Naive thymus-derived CD8-positive, alpha-beta T cell (primary cell): ENCODE measurements around the gene PPM1H. TPM values are rescaled to one million over a fixed set of nuclear protein-coding genes. Genes with fewer than 3 reads are reported as not detected.

Experiments
- ATAC-seq, 2 donors: fragments of 150-1000 bp; cut with Tn5 transposase in 1 of 2; sonication (Bioruptor Pico), chemical (Tn5 transposase) in 1 of 2; 1 replicate in 1 of 2; 2 replicates in 1 of 2; pipeline ENCODE4 v1.10.0; 2021; ENCODE audit warnings: mild to moderate bottlenecking in 2 of 2, moderate library complexity in 2 of 2
- POLR2A ChIA-PET: fragments of 350-600 bp; sonication (Branson Sonifier 250); formaldehyde crosslinking; loops from one replicate; lab custom pipeline; 2021; ENCODE audit warnings: antibody characterized with exemption; lab: Charles Lee
- DNase-seq, 10 donors: peaks; one replicate each; pipeline versions ENCODE4 v3.0.0 to v3.0.0-alpha.2; 2020 to 2022
- H3K27ac Mint-ChIP-seq, 10 donors: one replicate each; pipeline ENCODE4 v1.8.0; 2020 to 2022; ENCODE audit warnings: mild to moderate bottlenecking in 10 of 10, mixed read lengths in 10 of 10, moderate library complexity in 4 of 10, inconsistent platforms in 1 of 10
- H3K27me3 Mint-ChIP-seq, 5 donors: one replicate each; pipeline ENCODE4 v1.8.0; 2021 to 2022; ENCODE audit warnings: mixed read lengths in 5 of 5
- H3K36me3 Mint-ChIP-seq, 3 donors: one replicate each; pipeline ENCODE4 v1.8.0; 2020 to 2022; ENCODE audit warnings: mixed read lengths in 3 of 3, mild to moderate bottlenecking in 2 of 3, inconsistent platforms in 1 of 3
- H3K4me1 Mint-ChIP-seq, 4 donors: one replicate each; pipeline ENCODE4 v1.8.0; 2021 to 2022; ENCODE audit warnings: mixed read lengths in 4 of 4
- H3K4me3 Mint-ChIP-seq, 10 donors: one replicate each; pipeline ENCODE4 v1.8.0; 2020 to 2022; ENCODE audit warnings: mild to moderate bottlenecking in 10 of 10, mixed read lengths in 10 of 10, moderate library complexity in 6 of 10, inconsistent platforms in 1 of 10
- H3K9me3 Mint-ChIP-seq, 9 donors: one replicate each; pipeline ENCODE4 v1.8.0; 2020 to 2022; ENCODE audit warnings: mixed read lengths in 9 of 9, mild to moderate bottlenecking in 3 of 9, inconsistent platforms in 1 of 9, moderate library complexity in 1 of 9
- polyA plus RNA-seq, 3 donors: library from polyadenylated mRNA; unstranded; fragments of 300-500 nt; fragmentation: Illumina TruSeq; gene quantifications; one replicate each; pipeline ENCODE4 v1.2.3, GENCODE V29; 2021
- total RNA-seq, 8 experiments: library from RNA in 2 of 8; stranded (reverse) in 2 of 8; gene quantifications; one replicate each; pipeline ENCODE4 v1.2.3 and lab custom pipeline; 2021 to 2026

Gene PPM1H
- total and polyA plus RNA-seq, 5 experiments from 2014 or later: not detected

DNA sequence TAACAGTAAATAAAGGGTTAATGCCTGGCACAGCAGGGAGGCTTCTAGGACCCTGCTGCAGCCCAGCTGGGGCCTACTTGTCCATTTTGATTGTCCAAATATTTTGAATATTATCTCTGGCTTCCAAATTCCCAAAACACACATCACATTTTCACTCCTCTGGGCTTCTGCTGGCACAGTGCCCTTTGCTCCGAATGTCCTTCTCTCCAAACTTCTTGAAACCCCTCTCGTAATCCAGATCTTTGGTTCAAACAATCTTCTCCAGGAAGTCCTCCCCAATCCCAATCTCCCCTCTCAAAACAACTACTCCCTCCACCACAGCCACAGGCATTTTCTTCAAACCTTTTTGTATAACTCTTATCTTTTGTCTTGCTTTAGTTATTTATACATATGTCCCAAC is 225.6 kb downstream of the PPM1H start:
- no peak overlapping the region for H3K27ac Mint-ChIP-seq
- no peak overlapping the region for H3K4me3 Mint-ChIP-seq
- POLR2A ChIA-PET: no interaction called here
- no peak for DNase-seq
- H3K4me1 Mint-ChIP-seq: no peaks in the 10 kb centered on the region
- peaks cover 0 to 4% (median 0%) of the 10 kb centered on the region in 5 donors for H3K27me3 Mint-ChIP-seq
- no peaks in the 10 kb centered on the region for H3K36me3 Mint-ChIP-seq
- ATAC-seq: no peak
- no peaks in the 10 kb centered on the region for H3K9me3 Mint-ChIP-seq

DNA sequence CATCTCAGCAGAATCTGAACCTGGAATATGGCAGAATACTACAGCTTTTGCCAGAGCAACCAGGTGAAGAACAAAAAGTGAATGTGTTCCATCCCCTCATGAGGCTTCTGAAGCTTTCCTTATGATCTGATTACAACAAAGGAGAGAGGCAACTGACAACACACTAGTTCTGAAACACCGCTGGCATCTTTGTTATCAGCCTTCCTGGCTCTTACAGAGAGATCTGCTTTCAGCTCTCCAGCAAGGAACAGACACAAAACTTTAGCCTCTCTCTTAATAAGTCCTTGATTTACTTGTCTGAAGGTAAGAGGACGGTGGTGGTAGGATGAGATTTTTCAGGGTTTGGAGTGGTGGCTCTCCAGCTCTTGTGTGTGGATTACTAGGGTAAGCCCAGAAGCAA is 227.0 kb downstream of the PPM1H start:
- no peaks in the 10 kb centered on the region for H3K4me1 Mint-ChIP-seq
- POLR2A ChIA-PET: no interaction called here
- no peaks in the 10 kb centered on the region for H3K9me3 Mint-ChIP-seq
- no peak for ATAC-seq
- no peaks in the 10 kb centered on the region for H3K36me3 Mint-ChIP-seq
- peaks cover 0 to 4% (median 0%) of the 10 kb centered on the region in 5 donors for H3K27me3 Mint-ChIP-seq
- no peak overlapping the region for H3K27ac Mint-ChIP-seq
- H3K4me3 Mint-ChIP-seq: no peak overlapping the region
- DNase-seq: no peak

- no peaks in the 10 kb centered on the region for H3K36me3 Mint-ChIP-seq
- no peaks in the 10 kb centered on the region for H3K9me3 Mint-ChIP-seq
- H3K27me3 Mint-ChIP-seq: peaks cover 0 to 4% (median 0%) of the 10 kb centered on the region in 5 donors
- no peaks in the 10 kb centered on the region for H3K4me1 Mint-ChIP-seq
- ATAC-seq (no peak), DNase-seq (no peak)
- POLR2A ChIA-PET: no interaction called here
- H3K4me3 Mint-ChIP-seq: no peak overlapping the region
- H3K27ac Mint-ChIP-seq: no peak overlapping the region
Observed at GRCh38 chr12:62705846-62706245, 229.1 kb downstream of the PPM1H start.

- Mint-ChIP-seq H3K27me3 (no peaks in the 10 kb centered on the region), H3K9me3 (no peaks in the 10 kb centered on the region), H3K27ac (no peak overlapping the region), H3K36me3 (no peaks in the 10 kb centered on the region), H3K4me1 (no peaks in the 10 kb centered on the region), H3K4me3 (no peak overlapping the region)
- DNase-seq (no peak), ATAC-seq (no peak)
- POLR2A ChIA-PET: no interaction called here
Observed at GRCh38 chr12:62703011-62703380, 232.0 kb downstream of the PPM1H start.

GRCh38 chr12:62701492-62701891 is 233.5 kb downstream of the PPM1H start:
- H3K4me3 Mint-ChIP-seq: no peak overlapping the region
- no peak overlapping the region for H3K27ac Mint-ChIP-seq
- H3K4me1 Mint-ChIP-seq: no peaks in the 10 kb centered on the region
- H3K36me3 Mint-ChIP-seq: no peaks in the 10 kb centered on the region
- no peaks in the 10 kb centered on the region for H3K27me3 Mint-ChIP-seq
- H3K9me3 Mint-ChIP-seq: no peaks in the 10 kb centered on the region
- ATAC-seq (no peak), DNase-seq (no peak)
- POLR2A ChIA-PET: no interaction called here

GRCh38 chr12:62700091-62700880 is 234.7 kb downstream of the PPM1H start:
- H3K27ac Mint-ChIP-seq: no peak overlapping the region
- POLR2A ChIA-PET: no interaction called here
- no peaks in the 10 kb centered on the region for H3K36me3 Mint-ChIP-seq
- no peaks in the 10 kb centered on the region for H3K9me3 Mint-ChIP-seq
- H3K4me1 Mint-ChIP-seq: no peaks in the 10 kb centered on the region
- no peaks in the 10 kb centered on the region for H3K27me3 Mint-ChIP-seq
- H3K4me3 Mint-ChIP-seq: no peak overlapping the region
- ATAC-seq: no peak
- no peak for DNase-seq

- ATAC-seq: no peak
- POLR2A ChIA-PET: no interaction called here
Observed at GRCh38 chr12:62698701-62699101, 236.2 kb downstream of the PPM1H start.

DNA sequence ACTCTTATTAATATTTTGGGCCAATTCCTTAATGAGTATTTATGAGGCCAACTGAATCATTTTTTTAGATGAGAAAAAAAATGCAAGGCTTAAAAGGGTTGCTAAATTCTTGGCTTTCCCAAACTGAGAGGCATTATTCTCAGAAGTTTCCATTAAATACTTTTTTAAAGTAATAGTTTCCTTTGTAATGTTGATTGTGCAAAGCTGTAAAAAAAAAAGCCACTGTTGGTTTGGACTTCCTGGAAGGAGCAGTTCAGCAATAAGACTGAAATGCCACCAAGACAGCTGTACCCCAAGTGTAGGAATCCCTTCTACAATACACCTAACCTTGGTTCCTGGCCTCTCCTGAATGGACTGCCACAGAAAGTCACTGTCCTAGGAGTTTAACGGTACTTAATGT is 237.1 kb downstream of the PPM1H start:
- DNase-seq: no peak
- Mint-ChIP-seq H3K4me1 (no peaks in the 10 kb centered on the region), H3K36me3 (no peaks in the 10 kb centered on the region), H3K9me3 (no peaks in the 10 kb centered on the region), H3K27me3 (no peaks in the 10 kb centered on the region), H3K4me3 (no peak overlapping the region), H3K27ac (no peak overlapping the region)
- ATAC-seq: no peak
- POLR2A ChIA-PET: no interaction called here

More at GRCh38 chr12:62698701-62699101, 236.2 kb downstream of the PPM1H start:
- Mint-ChIP-seq H3K36me3 (no peaks in the 10 kb centered on the region), H3K9me3 (no peaks in the 10 kb centered on the region), H3K27me3 (no peaks in the 10 kb centered on the region), H3K4me1 (no peaks in the 10 kb centered on the region), H3K4me3 (no peak overlapping the region), H3K27ac (peak overlapping the region in 1 of 10 donors; percentile 35)
- DNase-seq: no peak

GRCh38 chr12:62695696-62696095 is 239.3 kb downstream of the PPM1H start:
- POLR2A ChIA-PET: no interaction called here
- Mint-ChIP-seq H3K4me1 (no peaks in the 10 kb centered on the region), H3K36me3 (no peaks in the 10 kb centered on the region), H3K9me3 (no peaks in the 10 kb centered on the region), H3K27me3 (no peaks in the 10 kb centered on the region), H3K27ac (no peak overlapping the region), H3K4me3 (no peak overlapping the region)
- DNase-seq (no peak), ATAC-seq (no peak)

DNA sequence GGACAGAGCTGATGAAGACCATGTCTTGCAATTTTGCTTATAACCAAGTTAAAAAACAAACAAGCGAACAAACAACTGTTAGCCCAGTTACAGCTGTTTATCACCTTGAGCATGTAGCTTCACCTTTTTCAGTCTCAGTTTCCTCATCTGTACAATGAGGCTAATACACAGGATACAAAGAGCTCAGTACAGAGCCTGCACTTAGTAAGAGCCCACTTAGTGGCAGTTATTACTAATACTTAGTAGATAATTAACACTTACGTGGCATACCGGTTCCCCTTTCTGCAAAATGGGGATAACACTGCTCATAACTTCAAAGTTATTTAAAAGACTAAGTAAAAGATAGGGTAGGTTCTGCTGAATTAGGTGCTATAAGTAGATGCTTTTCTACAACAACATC is 240.3 kb downstream of the PPM1H start:
- POLR2A ChIA-PET: no interaction called here
- no peaks in the 10 kb centered on the region for H3K36me3 Mint-ChIP-seq
- no peaks in the 10 kb centered on the region for H3K27me3 Mint-ChIP-seq
- DNase-seq: no peak
- H3K27ac Mint-ChIP-seq: no peak overlapping the region
- no peaks in the 10 kb centered on the region for H3K9me3 Mint-ChIP-seq
- H3K4me3 Mint-ChIP-seq: no peak overlapping the region
- no peak for ATAC-seq
- H3K4me1 Mint-ChIP-seq: no peaks in the 10 kb centered on the region

GRCh38 chr12:62694116-62694515 is 240.8 kb downstream of the PPM1H start:
- no peak overlapping the region for H3K4me3 Mint-ChIP-seq
- no peaks in the 10 kb centered on the region for H3K9me3 Mint-ChIP-seq
- H3K4me1 Mint-ChIP-seq: no peaks in the 10 kb centered on the region
- H3K27me3 Mint-ChIP-seq: no peaks in the 10 kb centered on the region
- POLR2A ChIA-PET: no interaction called here
- no peak overlapping the region for H3K27ac Mint-ChIP-seq
- DNase-seq (no peak), ATAC-seq (no peak)
- H3K36me3 Mint-ChIP-seq: no peaks in the 10 kb centered on the region

- Mint-ChIP-seq H3K9me3 (no peaks in the 10 kb centered on the region), H3K4me3 (no peak overlapping the region), H3K27me3 (no peaks in the 10 kb centered on the region), H3K27ac (no peak overlapping the region), H3K4me1 (no peaks in the 10 kb centered on the region), H3K36me3 (no peaks in the 10 kb centered on the region)
- ATAC-seq (no peak), DNase-seq (no peak)
- POLR2A ChIA-PET: no interaction called here
Observed at GRCh38 chr12:62693376-62694050, 241.4 kb downstream of the PPM1H start.

DNA sequence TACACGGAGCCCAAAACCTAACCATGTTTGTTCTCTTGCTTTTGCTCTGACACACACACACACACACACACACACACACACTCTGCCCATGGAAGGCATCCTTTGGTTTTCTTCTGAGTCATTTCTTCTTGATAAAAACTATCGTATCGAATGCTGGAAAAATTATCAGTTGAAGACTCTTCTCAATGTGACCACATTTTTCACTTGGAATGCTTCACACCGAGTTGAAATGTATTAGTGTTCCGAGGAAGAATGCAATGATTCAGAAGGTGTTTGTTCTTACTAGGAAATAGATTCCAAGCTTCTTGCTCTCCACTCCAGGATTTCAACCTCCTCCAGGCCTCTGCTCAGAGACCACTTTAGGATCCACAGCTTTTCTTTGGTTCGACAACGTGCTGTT is 242.1 kb downstream of the PPM1H start:
- ATAC-seq (no peak), DNase-seq (no peak)
- Mint-ChIP-seq H3K27ac (no peak overlapping the region), H3K36me3 (no peaks in the 10 kb centered on the region), H3K9me3 (no peaks in the 10 kb centered on the region), H3K4me1 (no peaks in the 10 kb centered on the region), H3K27me3 (no peaks in the 10 kb centered on the region), H3K4me3 (no peak overlapping the region)
- POLR2A ChIA-PET: no interaction called here

- H3K9me3 Mint-ChIP-seq: no peaks in the 10 kb centered on the region
- DNase-seq (no peak), ATAC-seq (no peak)
- POLR2A ChIA-PET: no interaction called here
- H3K36me3 Mint-ChIP-seq: no peaks in the 10 kb centered on the region
- H3K27me3 Mint-ChIP-seq: no peaks in the 10 kb centered on the region
- no peak overlapping the region for H3K4me3 Mint-ChIP-seq
- H3K27ac Mint-ChIP-seq: no peak overlapping the region
- no peaks in the 10 kb centered on the region for H3K4me1 Mint-ChIP-seq
Observed at GRCh38 chr12:62691309-62691708, 243.6 kb downstream of the PPM1H start.
